ENCODE results near the gene SLC7A6.

DNA sequence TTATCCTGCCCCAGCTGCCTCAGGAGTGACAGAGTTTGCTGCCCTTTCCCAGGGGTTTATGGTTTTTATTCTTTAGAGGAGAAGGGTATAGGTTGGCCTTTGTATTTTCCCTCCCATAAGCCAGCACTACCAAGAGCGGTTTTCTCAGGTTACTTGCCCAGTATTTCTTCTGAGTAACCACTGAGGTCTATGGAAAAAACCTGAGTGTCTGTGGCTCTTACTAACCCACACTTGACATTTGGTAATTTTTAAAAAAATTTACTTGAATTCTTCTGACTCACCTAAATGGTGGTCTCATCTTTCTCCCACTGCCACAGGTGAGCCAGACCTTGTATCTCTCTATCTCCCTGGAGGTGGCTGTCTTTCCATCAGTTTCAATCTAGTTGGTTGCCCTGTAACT, 6.0 kb downstream of the SLC7A6 start:
- TF ChIP-seq, protein P1, sequence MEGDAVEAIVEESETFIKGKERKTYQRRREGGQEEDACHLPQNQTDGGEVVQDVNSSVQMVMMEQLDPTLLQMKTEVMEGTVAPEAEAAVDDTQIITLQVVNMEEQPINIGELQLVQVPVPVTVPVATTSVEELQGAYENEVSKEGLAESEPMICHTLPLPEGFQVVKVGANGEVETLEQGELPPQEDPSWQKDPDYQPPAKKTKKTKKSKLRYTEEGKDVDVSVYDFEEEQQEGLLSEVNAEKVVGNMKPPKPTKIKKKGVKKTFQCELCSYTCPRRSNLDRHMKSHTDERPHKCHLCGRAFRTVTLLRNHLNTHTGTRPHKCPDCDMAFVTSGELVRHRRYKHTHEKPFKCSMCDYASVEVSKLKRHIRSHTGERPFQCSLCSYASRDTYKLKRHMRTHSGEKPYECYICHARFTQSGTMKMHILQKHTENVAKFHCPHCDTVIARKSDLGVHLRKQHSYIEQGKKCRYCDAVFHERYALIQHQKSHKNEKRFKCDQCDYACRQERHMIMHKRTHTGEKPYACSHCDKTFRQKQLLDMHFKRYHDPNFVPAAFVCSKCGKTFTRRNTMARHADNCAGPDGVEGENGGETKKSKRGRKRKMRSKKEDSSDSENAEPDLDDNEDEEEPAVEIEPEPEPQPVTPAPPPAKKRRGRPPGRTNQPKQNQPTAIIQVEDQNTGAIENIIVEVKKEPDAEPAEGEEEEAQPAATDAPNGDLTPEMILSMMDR (conservative IDR thresholded peaks at IDR 0.05; ENCODE audit: low read length), result no peak
- TF ChIP-seq EZH2phosphoT487 (IDR thresholded peaks at IDR 0.05; ENCODE audit: borderline replicate concordance), result no peak
